HL-60/S4 treated with retinoic acid at 250 ng/mL for 4 days and 3 days (cell line): ENCODE measurements around the gene RGR.

Source experiments
- in situ Hi-C: fragments of 300-500 bp; cut with MboI; formaldehyde crosslinking; loops from 2 replicates; pipeline ENCODE4 v1.7.0; 2022; ENCODE audit warnings: low sequenced_read_pairs

Gene RGR

GRCh38 chr10:84217746-84218145 lies 27.1 kb upstream of the RGR start:
- in situ Hi-C loops = no loop called here

GRCh38 chr10:84221916-84222315 lies 22.9 kb upstream of the RGR start:
- in situ Hi-C loops = no loop called here

- in situ Hi-C loops = no loop called here
Measured at GRCh38 chr10:84224411-84225028, 20.3 kb upstream of the RGR start.

GRCh38 chr10:84225427-84226173 lies 19.3 kb upstream of the RGR start, which contains the start of gene LRIT2:
LRIT2 (minus strand) TSS chr10:84225544; CDS start chr10:84225520, 24 bp downstream.
- in situ Hi-C loops = no loop called here

GRCh38 chr10:84226616-84227015 lies 18.2 kb upstream of the RGR start:
- in situ Hi-C loops = no loop called here

GRCh38 chr10:84227810-84228209 lies 17.0 kb upstream of the RGR start:
- in situ Hi-C loops = no loop called here

- in situ Hi-C loops = no loop called here
Measured at GRCh38 chr10:84230359-84230758, 14.5 kb upstream of the RGR start.

GRCh38 chr10:84232376-84232775 lies 12.5 kb upstream of the RGR start:
- in situ Hi-C loops = no loop called here

- in situ Hi-C loops = no loop called here
Measured at GRCh38 chr10:84233940-84234339, 10.9 kb upstream of the RGR start.

GRCh38 chr10:84234479-84234878 lies 10.4 kb upstream of the RGR start:
- in situ Hi-C loops = no loop called here

GRCh38 chr10:84235096-84235495 lies 9.8 kb upstream of the RGR start:
- in situ Hi-C loops = no loop called here

- in situ Hi-C loops = no loop called here
Measured at GRCh38 chr10:84236807-84237198, 8.1 kb upstream of the RGR start.

- in situ Hi-C loops = no loop called here
Measured at GRCh38 chr10:84237199-84238051, 7.4 kb upstream of the RGR start.

- in situ Hi-C loops = no loop called here
Measured at GRCh38 chr10:84238909-84239308, 5.9 kb upstream of the RGR start.

GRCh38 chr10:84241185-84241790 lies 3.6 kb upstream of the RGR start, which contains the start of gene LRIT1:
LRIT1 (minus strand) TSS chr10:84241546; CDS start chr10:84241439, 107 bp downstream.
- in situ Hi-C loops = no loop called here

GRCh38 chr10:84243759-84244158 lies 1.1 kb upstream of the RGR start:
- in situ Hi-C loops = no loop called here

- in situ Hi-C loops = no loop called here
Measured at GRCh38 chr10:84247496-84247895, 2.6 kb downstream of the RGR start.

- in situ Hi-C loops = no loop called here
Measured at GRCh38 chr10:84248794-84249193, 3.9 kb downstream of the RGR start.

- in situ Hi-C loops = no loop called here
Measured at GRCh38 chr10:84254552-84255478, 10.0 kb downstream of the RGR start.
